NCI-H526 treated with DMSO at 0.1 percent for 48 hours (cell line): ENCODE results near the gene TFAP2A.

Experiments
- DNase-seq: peaks from one replicate; lab custom pipeline; 2025; lab: John Stamatoyannopoulos, UW

Gene TFAP2A

GRCh38 chr6:10414756-10415616, at the start of gene TFAP2A:
TFAP2A (minus strand) TSS chr6:10415074; CDS start chr6:10414991, 83 bp downstream.
- peak; percentile 43 for DNase-seq

GRCh38 chr6:10463491-10464481, 48.9 kb upstream of the TFAP2A start:
- DNase-seq: no peak

GRCh38 chr6:10463040-10463439, 48.2 kb upstream of the TFAP2A start:
- DNase-seq: no peak

- DNase-seq: no peak
Observed at GRCh38 chr6:10461850-10462249, 47.0 kb upstream of the TFAP2A start.

- DNase-seq: no peak
Observed at GRCh38 chr6:10460096-10460495, 45.2 kb upstream of the TFAP2A start.

- DNase-seq: no peak
Observed at GRCh38 chr6:10458287-10458686, 43.4 kb upstream of the TFAP2A start.

- DNase-seq: no peak
Observed at GRCh38 chr6:10453596-10453995, 38.7 kb upstream of the TFAP2A start.

- DNase-seq: no peak
Observed at GRCh38 chr6:10451828-10452509, 37.1 kb upstream of the TFAP2A start.

- DNase-seq: no peak
Observed at GRCh38 chr6:10451394-10451793, 36.5 kb upstream of the TFAP2A start.

- no peak for DNase-seq
Observed at GRCh38 chr6:10449751-10450150, 34.9 kb upstream of the TFAP2A start.

GRCh38 chr6:10448096-10448495, 33.2 kb upstream of the TFAP2A start:
- DNase-seq: no peak

GRCh38 chr6:10446548-10446947, 31.7 kb upstream of the TFAP2A start:
- DNase-seq: no peak

GRCh38 chr6:10441655-10442009, 26.8 kb upstream of the TFAP2A start:
- DNase-seq: no peak

- no peak for DNase-seq
Observed at GRCh38 chr6:10441004-10441654, 26.3 kb upstream of the TFAP2A start.

- DNase-seq: no peak
Observed at GRCh38 chr6:10437891-10438290, 23.0 kb upstream of the TFAP2A start.

- DNase-seq: no peak
Observed at GRCh38 chr6:10434235-10434634, 19.4 kb upstream of the TFAP2A start.

- no peak for DNase-seq
Observed at GRCh38 chr6:10433322-10433721, 18.4 kb upstream of the TFAP2A start.

GRCh38 chr6:10431423-10432164, 16.7 kb upstream of the TFAP2A start:
- DNase-seq: peak; percentile 22

GRCh38 chr6:10429638-10430427, 15.0 kb upstream of the TFAP2A start:
- DNase-seq: peak; percentile 68

GRCh38 chr6:10426781-10427279, 12.0 kb upstream of the TFAP2A start:
- DNase-seq: no peak
